ENCODE data around the gene SLC26A1.

DNA sequence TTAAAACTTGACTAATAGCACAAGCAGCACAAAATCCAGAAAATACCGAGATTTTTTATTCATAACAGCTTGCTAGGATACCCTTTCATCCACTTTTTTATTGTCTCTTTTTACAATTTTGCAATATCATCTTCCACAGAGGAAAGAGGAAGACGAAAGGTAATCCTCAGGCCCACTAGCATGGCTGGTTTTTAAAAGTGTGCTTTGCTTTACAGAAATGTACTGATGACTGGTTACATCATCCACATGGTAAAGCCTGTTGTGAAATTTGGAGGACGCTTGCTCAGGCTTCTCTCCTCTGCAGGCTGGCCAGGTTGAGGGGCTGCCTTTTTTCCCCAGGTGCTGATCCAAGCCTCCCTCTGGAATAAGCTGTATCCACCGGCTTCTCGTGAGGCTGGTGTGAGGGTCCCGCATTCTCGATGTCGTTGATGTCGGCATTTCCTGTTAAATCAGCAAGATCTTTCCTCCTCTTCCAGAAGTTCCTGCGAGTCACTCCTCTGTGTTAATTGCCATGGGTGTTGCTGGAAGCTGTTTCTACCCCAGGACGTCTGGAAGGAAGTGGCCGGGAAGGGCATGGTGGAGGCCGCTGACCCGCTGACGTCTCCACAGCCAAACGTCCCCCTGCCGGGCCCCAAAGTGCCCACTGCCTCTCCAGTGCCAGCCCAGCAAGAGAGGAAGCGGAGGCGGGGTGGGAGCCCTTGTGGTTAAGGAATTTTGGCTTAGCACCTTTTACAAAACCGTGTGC, 14.1 kb downstream of the SLC26A1 start:
- TF ChIP-seq CTCF (conservative IDR thresholded peaks at IDR 0.05) (no peak), ZFX (IDR thresholded peaks at IDR 0.05) (no peak)

All from C4-2B (cell line).